ENCODE results near the gene GSAP. TPM values are rescaled to one million over a fixed set of nuclear protein-coding genes. Genes with fewer than 3 reads are reported as not detected.

The GSAP gene
- total RNA-seq, 3 donors from 2014 or later = 8.0 to 16.7 (median 14.2) TPM

DNA sequence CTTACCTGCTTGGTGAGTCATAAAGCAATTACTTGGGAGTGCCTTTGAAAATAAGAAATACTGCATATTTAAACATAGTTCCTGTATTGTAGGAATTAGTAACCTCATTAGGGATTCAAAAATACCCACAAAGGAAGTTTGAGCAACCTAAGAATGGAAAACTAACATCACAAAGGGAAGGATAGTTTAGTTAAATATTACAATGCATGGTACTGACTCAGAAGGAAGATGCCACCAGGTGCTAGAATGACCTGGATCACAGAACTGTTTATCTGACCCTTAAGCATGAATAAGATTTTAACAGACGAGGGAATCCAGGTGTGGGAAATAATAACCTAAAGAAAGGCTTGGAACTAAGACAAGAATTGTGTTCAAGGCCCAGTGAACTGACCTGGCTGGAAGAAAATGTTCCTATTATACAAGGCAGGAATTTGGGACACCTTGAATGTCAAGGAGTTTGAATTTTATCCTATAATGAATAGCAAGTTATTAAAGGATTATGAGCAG is 106.4 kb downstream of the GSAP start:
- Histone ChIP-seq H3K9me3 (no peaks in the 10 kb centered on the region), H3K4me1 (ENCODE audit: low read depth) (no peaks in the 10 kb centered on the region), H3K4me3 (no peak overlapping the region), H3K36me3 (ENCODE audit: low read depth) (no peaks in the 10 kb centered on the region)
- TF ChIP-seq, protein P1, sequence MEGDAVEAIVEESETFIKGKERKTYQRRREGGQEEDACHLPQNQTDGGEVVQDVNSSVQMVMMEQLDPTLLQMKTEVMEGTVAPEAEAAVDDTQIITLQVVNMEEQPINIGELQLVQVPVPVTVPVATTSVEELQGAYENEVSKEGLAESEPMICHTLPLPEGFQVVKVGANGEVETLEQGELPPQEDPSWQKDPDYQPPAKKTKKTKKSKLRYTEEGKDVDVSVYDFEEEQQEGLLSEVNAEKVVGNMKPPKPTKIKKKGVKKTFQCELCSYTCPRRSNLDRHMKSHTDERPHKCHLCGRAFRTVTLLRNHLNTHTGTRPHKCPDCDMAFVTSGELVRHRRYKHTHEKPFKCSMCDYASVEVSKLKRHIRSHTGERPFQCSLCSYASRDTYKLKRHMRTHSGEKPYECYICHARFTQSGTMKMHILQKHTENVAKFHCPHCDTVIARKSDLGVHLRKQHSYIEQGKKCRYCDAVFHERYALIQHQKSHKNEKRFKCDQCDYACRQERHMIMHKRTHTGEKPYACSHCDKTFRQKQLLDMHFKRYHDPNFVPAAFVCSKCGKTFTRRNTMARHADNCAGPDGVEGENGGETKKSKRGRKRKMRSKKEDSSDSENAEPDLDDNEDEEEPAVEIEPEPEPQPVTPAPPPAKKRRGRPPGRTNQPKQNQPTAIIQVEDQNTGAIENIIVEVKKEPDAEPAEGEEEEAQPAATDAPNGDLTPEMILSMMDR (IDR thresholded peaks at IDR 0.05) = no peak
- ATAC-seq = no peak
- intact Hi-C loops (cut with DNase I, micrococcal nuclease) = no loop called here
- DNase-seq = no peak

DNA sequence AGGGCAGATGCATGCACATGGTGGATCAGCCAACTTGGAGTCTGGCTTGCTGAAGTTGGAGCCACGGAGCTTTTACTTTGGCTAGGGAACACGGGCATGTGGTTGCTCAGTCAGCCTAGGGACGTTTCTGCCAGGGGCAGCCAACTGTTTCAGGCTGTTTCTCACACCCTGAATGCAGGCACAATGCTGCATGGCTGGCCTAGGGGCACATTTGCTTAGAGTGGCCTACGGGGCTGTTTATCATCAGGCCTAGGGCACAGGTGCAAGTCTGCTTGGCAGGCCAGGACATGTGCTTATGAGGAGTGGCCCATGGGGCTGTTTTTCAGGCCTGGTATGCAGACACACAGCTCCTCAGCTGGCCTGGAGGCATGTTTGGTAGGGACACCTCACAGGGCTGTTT is 107.4 kb downstream of the GSAP start:
- no peak overlapping the region for H3K4me3 ChIP-seq
- no peaks in the 10 kb centered on the region for H3K36me3 ChIP-seq (ENCODE audit: low read depth)
- H3K4me1 ChIP-seq (ENCODE audit: low read depth) = no peaks in the 10 kb centered on the region
- ATAC-seq = no peak
- intact Hi-C loops (cut with DNase I, micrococcal nuclease) = no loop called here
- no peak for DNase-seq
- H3K9me3 ChIP-seq = no peaks in the 10 kb centered on the region
- TF ChIP-seq, protein P1 (IDR thresholded peaks at IDR 0.05) = no peak

DNA sequence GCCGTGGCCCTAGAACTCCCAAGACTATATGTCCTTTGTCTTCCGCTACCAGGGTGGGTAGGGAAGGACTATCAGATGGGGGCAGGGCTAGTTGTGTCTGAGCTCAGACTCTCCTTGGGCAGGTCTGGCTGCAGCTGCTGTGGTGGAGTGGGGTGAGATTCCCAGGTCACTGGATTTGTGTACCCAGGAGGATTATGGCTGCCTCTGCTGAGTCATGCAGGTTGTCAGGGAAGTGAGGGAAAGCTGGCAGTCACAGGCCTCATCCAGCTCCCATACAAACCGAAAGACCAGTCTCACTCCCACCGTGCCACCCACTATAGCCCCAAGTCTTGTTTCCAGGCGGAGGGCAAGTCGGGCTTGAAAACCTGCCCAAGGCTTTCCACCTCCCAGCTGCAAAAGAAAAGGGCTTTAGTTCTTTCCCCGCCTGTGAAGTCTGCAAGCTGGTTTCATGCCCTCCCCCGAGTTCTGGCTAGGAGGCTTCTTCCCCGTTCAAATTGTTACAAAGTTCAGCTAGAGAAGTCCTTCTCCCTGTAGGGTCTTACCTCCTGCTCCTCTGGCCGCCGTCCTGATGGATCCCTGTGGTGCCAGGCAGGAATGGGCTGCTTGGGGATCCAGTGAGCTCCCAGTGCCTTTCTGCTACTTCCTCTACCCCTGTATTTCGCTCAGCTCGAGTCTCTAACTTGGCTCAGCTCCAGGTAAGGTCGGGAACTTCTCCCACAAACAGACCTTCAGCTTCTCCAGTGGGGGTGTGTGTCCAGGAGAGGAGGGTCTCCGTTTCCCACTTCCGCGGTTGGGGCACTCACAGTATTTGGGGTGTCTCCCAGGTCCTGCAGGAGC is 109.7 kb downstream of the GSAP start:
- intact Hi-C loops (cut with DNase I, micrococcal nuclease) = no loop called here
- ATAC-seq (no peak), DNase-seq (no peak)
- H3K4me3 ChIP-seq = no peak overlapping the region
- H3K36me3 ChIP-seq (ENCODE audit: low read depth) = no peaks in the 10 kb centered on the region
- TF ChIP-seq, protein P1 (IDR thresholded peaks at IDR 0.05) = no peak
- H3K9me3 ChIP-seq = peaks cover 4% of the 10 kb centered on the region
- H3K4me1 ChIP-seq (ENCODE audit: low read depth) = no peaks in the 10 kb centered on the region

DNA sequence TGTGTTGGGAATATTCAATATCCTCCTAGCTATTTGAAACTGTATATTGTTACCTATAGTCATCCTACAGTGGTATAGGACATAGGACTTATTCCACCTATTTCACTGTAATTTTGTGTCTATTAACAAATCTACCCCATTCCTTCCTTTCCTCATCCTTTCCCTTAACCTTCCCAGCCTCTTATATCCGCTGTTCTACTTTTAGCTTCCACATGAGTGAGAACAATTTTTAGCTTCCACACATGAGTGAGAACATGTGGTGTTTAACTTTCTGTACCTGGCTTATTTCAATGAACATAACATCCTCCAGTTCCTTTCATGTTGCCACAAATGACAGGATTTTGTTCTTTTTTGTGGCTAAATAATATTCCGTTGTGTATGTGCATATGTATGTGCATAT is 120.6 kb downstream of the GSAP start:
- no peak for DNase-seq
- TF ChIP-seq, protein P1 (IDR thresholded peaks at IDR 0.05) = no peak
- no peaks in the 10 kb centered on the region for H3K4me1 ChIP-seq (ENCODE audit: low read depth)

DNA sequence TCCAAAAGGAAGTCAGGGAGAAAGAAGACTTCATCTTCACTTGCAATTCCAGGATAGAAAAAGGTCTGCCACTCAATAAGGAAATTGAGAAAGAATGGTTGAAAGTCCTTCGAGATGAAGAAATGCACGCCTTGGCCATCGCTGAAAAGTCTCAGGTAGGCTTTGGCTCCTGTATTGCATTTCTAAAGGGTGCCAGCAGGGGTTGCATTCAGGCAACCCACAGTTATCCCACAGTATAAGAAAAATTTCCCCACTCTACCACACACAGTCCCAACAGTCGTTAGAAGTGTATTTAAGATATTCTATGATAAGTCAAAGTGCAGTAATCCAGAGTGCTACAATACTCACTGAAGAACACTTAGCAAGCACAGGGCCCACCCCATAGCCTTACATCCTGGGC is 123.1 kb downstream of the GSAP start:
- no peak for DNase-seq
- no peak overlapping the region for H3K4me3 ChIP-seq
- TF ChIP-seq, protein P1 (IDR thresholded peaks at IDR 0.05) = no peak
- intact Hi-C loops (cut with DNase I, micrococcal nuclease) = no loop called here
- H3K9me3 ChIP-seq = peaks cover 9% of the 10 kb centered on the region
- H3K36me3 ChIP-seq (ENCODE audit: low read depth) = no peaks in the 10 kb centered on the region
- H3K4me1 ChIP-seq (ENCODE audit: low read depth) = no peaks in the 10 kb centered on the region
- no peak for ATAC-seq

More for the DNA sequence above, 120.6 kb downstream of the GSAP start:
- Histone ChIP-seq H3K36me3 (ENCODE audit: low read depth) (no peaks in the 10 kb centered on the region), H3K4me3 (no peak overlapping the region), H3K9me3 (peaks cover 9% of the 10 kb centered on the region)
- intact Hi-C loops (cut with DNase I, micrococcal nuclease) = no loop called here
- ATAC-seq = no peak
